H1 (cell line): ENCODE results near the gene DTX4. TPM values are rescaled to one million over a fixed set of nuclear protein-coding genes. Genes with fewer than 3 reads are reported as not detected.

Experiments used
- CTCF ChIA-PET: fragments of 300-600 bp; sonication (Branson Sonifier 250); formaldehyde crosslinking; loops from one replicate; lab custom pipeline; 2021; ENCODE audit not compliant: partially characterized antibody; lab: Charles Lee
- POLR2A ChIA-PET: fragments of 300-600 bp; sonication (Branson Sonifier 250); formaldehyde crosslinking; loops from one replicate; lab custom pipeline; 2021; ENCODE audit warnings: inconsistent platforms; ENCODE audit not compliant: partially characterized antibody; lab: Charles Lee
- DNase-seq, 2 experiments: peaks; one replicate each; pipeline versions ENCODE4 v3.0.0 to v3.0.0-alpha.2; 2010 to 2022; ENCODE audit warnings: low spot score in 2 of 2, low read depth in 1 of 2, mixed read lengths in 1 of 2
- FAIRE-seq: peaks from 2 replicates; lab custom pipeline; 2011; peaks lifted over from hg19 to GRCh38; lab: Jason Lieb, UNC
- H2AFZ ChIP-seq: 2 replicates; pipeline ENCODE4 v1.8.1; 2012; ENCODE audit warnings: low read length, inconsistent platforms
- H2AK5ac ChIP-seq: 2 replicates; pipeline ENCODE4 v1.6.1; 2013; ENCODE audit warnings: low read depth, low read length
- H2BK120ac ChIP-seq: replicated peaks from 2 replicates; pipeline ENCODE3; 2013; ENCODE audit warnings: low read depth, low read length, inconsistent platforms
- H2BK12ac ChIP-seq: 2 replicates; pipeline ENCODE4 v1.6.1; 2013; ENCODE audit warnings: low read depth, low read length
- H2BK15ac ChIP-seq: 2 replicates; pipeline ENCODE4 v1.6.1; 2013; ENCODE audit warnings: low read length
- H2BK20ac ChIP-seq: 2 replicates; pipeline ENCODE4 v1.6.1; 2013; ENCODE audit warnings: low read length
- H2BK5ac ChIP-seq: 2 replicates; pipeline ENCODE4 v1.6.1; 2013; ENCODE audit warnings: low read depth, low read length
- H3K14ac ChIP-seq: 2 replicates; pipeline ENCODE4 v1.6.1; 2013; ENCODE audit warnings: inconsistent platforms; ENCODE audit not compliant: insufficient read length
- H3K18ac ChIP-seq: 2 replicates; pipeline ENCODE4 v1.6.1; 2013; ENCODE audit warnings: low read length; ENCODE audit errors: extremely low read depth
- H3K23ac ChIP-seq: 2 replicates; pipeline ENCODE4 v1.6.1; 2013; ENCODE audit warnings: inconsistent platforms; ENCODE audit not compliant: insufficient read length
- H3K23me2 ChIP-seq: 2 replicates; pipeline ENCODE4 v1.6.1; 2013; ENCODE audit warnings: low read depth, low read length
- H3K27ac ChIP-seq: 2 replicates; pipeline ENCODE4 v1.6.1; 2011; ENCODE audit warnings: low read depth, low read length, inconsistent platforms
- H3K27me3 ChIP-seq, 4 experiments: replicated peaks in 1 of 4; 1 replicate in 1 of 4; 2 replicates in 3 of 4; pipeline versions ENCODE4 v1.6.1 to v1.8.1; 2011 to 2013; ENCODE audit warnings: low read length in 3 of 4, mild to moderate bottlenecking in 3 of 4, inconsistent platforms in 2 of 4, mixed read lengths in 2 of 4, moderate library complexity in 1 of 4; ENCODE audit not compliant: control insufficient read depth in 3 of 4, insufficient read depth in 3 of 4; ENCODE audit errors: extremely low read depth in 1 of 4
- H3K36me3 ChIP-seq, 4 experiments: 2 replicates each; pipeline versions ENCODE4 v1.6.1 to v1.8.1; 2011 to 2013; ENCODE audit warnings: mild to moderate bottlenecking in 4 of 4, low read length in 3 of 4, moderate library complexity in 2 of 4, control low read depth in 1 of 4, inconsistent platforms in 1 of 4; ENCODE audit not compliant: insufficient read depth in 4 of 4, control insufficient read depth in 2 of 4
- H3K4ac ChIP-seq: replicated peaks from 2 replicates; pipeline ENCODE3; 2013; ENCODE audit warnings: low read length, low read depth, mixed read lengths, inconsistent platforms; ENCODE audit not compliant: insufficient read length
- H3K4me1 ChIP-seq, 4 experiments: replicated peaks in 1 of 4; 1 replicate in 1 of 4; 2 replicates in 3 of 4; pipeline versions ENCODE4 v1.6.1 to v1.8.1; 2011 to 2013; ENCODE audit warnings: low read length in 3 of 4, inconsistent platforms in 2 of 4, mixed read lengths in 1 of 4; ENCODE audit not compliant: insufficient read depth in 4 of 4, control insufficient read depth in 3 of 4
- H3K4me2 ChIP-seq, 2 experiments: 2 replicates each; pipeline versions ENCODE4 v1.6.1 to v1.8.1; 2011 to 2013; ENCODE audit warnings: low read depth in 2 of 2, low read length in 2 of 2, control low read depth in 1 of 2, inconsistent platforms in 1 of 2, mild to moderate bottlenecking in 1 of 2; ENCODE audit not compliant: insufficient read depth in 1 of 2
- H3K4me3 ChIP-seq, 4 experiments: fragments of 200-600, 300-600 bp in 1 of 4; sonication (generic), shearing (Covaris generic), sonication (Bioruptor Twin) in 1 of 4; 2 replicates each; pipeline versions ENCODE4 v1.5.1 to v1.8.1; 2011 to 2016; ENCODE audit warnings: low read length in 4 of 4, low read depth in 3 of 4, control low read depth in 2 of 4, inconsistent platforms in 2 of 4, mild to moderate bottlenecking in 2 of 4, mixed read lengths in 1 of 4, moderate library complexity in 1 of 4; ENCODE audit not compliant: insufficient read depth in 2 of 4; ENCODE audit errors: extremely low read depth in 1 of 4
- H3K56ac ChIP-seq: replicated peaks from 2 replicates; pipeline ENCODE3; 2013; ENCODE audit warnings: low read depth, mild to moderate bottlenecking, mixed read lengths, low read length, inconsistent platforms; ENCODE audit not compliant: insufficient read length
- H3K79me1 ChIP-seq: 2 replicates; pipeline ENCODE4 v1.6.1; 2013; ENCODE audit warnings: low read depth, low read length, control low read depth
- H3K79me2 ChIP-seq, 2 experiments: 2 replicates each; pipeline versions ENCODE4 v1.6.1 to v1.8.1; 2012 to 2013; ENCODE audit warnings: low read length in 2 of 2, mild to moderate bottlenecking in 2 of 2, inconsistent platforms in 1 of 2; ENCODE audit not compliant: insufficient read depth in 2 of 2, control insufficient read depth in 1 of 2
- H3K9ac ChIP-seq, 4 experiments: replicated peaks in 1 of 4; 1 replicate in 1 of 4; 2 replicates in 3 of 4; pipeline versions ENCODE4 v1.6.1 to v1.8.1; 2011 to 2013; ENCODE audit warnings: low read depth in 3 of 4, low read length in 3 of 4, control low read depth in 2 of 4, mild to moderate bottlenecking in 2 of 4, moderate library complexity in 2 of 4, inconsistent platforms in 1 of 4; ENCODE audit errors: extremely low read depth in 1 of 4
- H3K9me3 ChIP-seq, 2 experiments: 2 replicates each; pipeline versions ENCODE4 v1.6.1 to v1.8.1; 2012 to 2013; ENCODE audit warnings: mild to moderate bottlenecking in 2 of 2, moderate library complexity in 2 of 2, control low read depth in 1 of 2, inconsistent platforms in 1 of 2, low read depth in 1 of 2, low read length in 1 of 2, mixed read lengths in 1 of 2; ENCODE audit not compliant: insufficient read depth in 2 of 2
- H4K20me1 ChIP-seq, 2 experiments: replicated peaks in 1 of 2; 2 replicates each; pipeline versions ENCODE3 to v1.8.1; 2011 to 2013; ENCODE audit warnings: inconsistent platforms in 2 of 2, low read length in 2 of 2, mild to moderate bottlenecking in 1 of 2; ENCODE audit not compliant: insufficient read depth in 2 of 2, control insufficient read depth in 1 of 2
- H4K5ac ChIP-seq: 2 replicates; pipeline ENCODE4 v1.6.1; 2013; ENCODE audit warnings: low read length, low read depth, mixed read lengths, inconsistent platforms; ENCODE audit not compliant: insufficient read length
- H4K8ac ChIP-seq: 2 replicates; pipeline ENCODE4 v1.8.0; 2013; ENCODE audit warnings: mild to moderate bottlenecking, moderate library complexity, low read length, inconsistent platforms; ENCODE audit not compliant: insufficient read depth; ENCODE audit errors: extremely low read depth
- H4K91ac ChIP-seq: replicated peaks from 2 replicates; pipeline ENCODE3; 2013; ENCODE audit warnings: low read length, mixed read lengths, inconsistent platforms; ENCODE audit not compliant: insufficient read length
- CBX5 ChIP-seq: fragments of 300-800, 300-1000 bp; sonication (generic); IDR thresholded peaks from 2 replicates; pipeline ENCODE4 v1.7.1; 2016; ENCODE audit warnings: antibody characterized with exemption, low read length, low read depth
- CHD2 ChIP-seq: IDR thresholded peaks from 2 replicates; pipeline ENCODE4 v1.6.1; 2012; ENCODE audit warnings: low read length, improper control_type of control experiment
- CTBP2 ChIP-seq: IDR thresholded peaks from 2 replicates; pipeline ENCODE4 v1.7.0; 2011; ENCODE audit warnings: borderline replicate concordance, mild to moderate bottlenecking, moderate library complexity, mixed read lengths, low read length; ENCODE audit not compliant: insufficient read depth, insufficient read length
- JUN ChIP-seq: IDR thresholded peaks from 2 replicates; pipeline ENCODE4 v1.6.1; 2011; ENCODE audit warnings: low read depth, mild to moderate bottlenecking, improper control_type of control experiment, low read length
- KDM1A ChIP-seq: fragments of 200-600, 300-600 bp; sonication (generic); IDR thresholded peaks from 2 replicates; pipeline ENCODE4 v1.7.1; 2016; ENCODE audit warnings: mild to moderate bottlenecking, low read length, borderline replicate concordance
- POLR2AphosphoS5 ChIP-seq: IDR thresholded peaks from 2 replicates; pipeline ENCODE4 v1.6.1; 2011; ENCODE audit warnings: low read depth, low read length
- RBBP5 ChIP-seq: IDR thresholded peaks from 2 replicates; pipeline ENCODE4 v1.7.1; 2012; ENCODE audit warnings: low read depth, mild to moderate bottlenecking, inconsistent platforms, low read length, moderate library complexity, borderline replicate concordance
- SIRT6 ChIP-seq: IDR thresholded peaks from one replicate; pipeline ENCODE4 v1.7.1; 2012; ENCODE audit warnings: low read length, inconsistent platforms
- SP1 ChIP-seq: IDR thresholded peaks from 2 replicates; pipeline ENCODE4 v1.6.1; 2011; ENCODE audit warnings: low read depth, low read length
- SP2 ChIP-seq: IDR thresholded peaks from 2 replicates; pipeline ENCODE4 v1.6.1; 2012; ENCODE audit warnings: mild to moderate bottlenecking, low read length, inconsistent platforms
- ZNF274 ChIP-seq: IDR thresholded peaks from 2 replicates; pipeline ENCODE4 v1.7.0; 2012; ENCODE audit warnings: low read length, borderline replicate concordance; ENCODE audit errors: extremely low read depth
- WGBS, 2 experiments: shearing (Covaris generic) in 1 of 2; methylation state at CpG; one replicate each; pipeline versions ENCODE4 v1.1.6 to v1.1.7; 2013 to 2015; ENCODE audit warnings: low lambda C conversion rate in 2 of 2, mixed read lengths in 2 of 2, inconsistent platforms in 1 of 2, low coverage in 1 of 2, missing lambda C conversion rate in 1 of 2; ENCODE audit not compliant: insufficient replicate concordance in 2 of 2, insufficient coverage in 1 of 2, insufficient read length in 1 of 2; ENCODE audit errors: extremely low coverage in 1 of 2, missing lambda C conversion rate in 1 of 2; 5-methylcytosine and 5-hydroxymethylcytosine counted together
- polyA plus RNA-seq, 7 experiments: library from polyadenylated mRNA; depleted of rRNA in 3 of 7; stranded (reverse) in 5 of 7; unstranded in 2 of 7; fragments of >200 nt in 5 of 7; fragments of 200-250 nt in 2 of 7; gene quantifications; 1 replicate in 5 of 7; 2 replicates in 1 of 7; 4 replicates in 1 of 7; pipeline versions ENCODE4 v1.2.1 to v1.2.3, GENCODE V29; 2011 to 2013; ENCODE audit warnings: missing spikeins in 2 of 7, mixed read lengths in 2 of 7
- total RNA-seq: library from RNA; stranded (reverse); fragmentation: NEBNext Ultra II Directional; extraction: Animal tissue kit (Norgen Biotek cat#: 25700); gene quantifications from 2 replicates; pipeline ENCODE4 v1.2.1, GENCODE V29; 2021

The DTX4 gene
- total and polyA plus RNA-seq, 2 of the 8 experiments (the other 6 are each of a cell fraction or from before 2014, with no cell fraction given) = 5.1 to 18.8 TPM

GRCh38 chr11:59152312-59152951 lies 19.5 kb upstream of the DTX4 start:
- Histone ChIP-seq H3K4me3 (no peak overlapping the region), H2AK5ac (no peak overlapping the region), H3K23ac (no peak overlapping the region), H2BK15ac (no peak overlapping the region), H3K23me2 (no peaks in the 10 kb centered on the region), H4K8ac (no peak overlapping the region), H3K56ac (no peak overlapping the region), H3K4me2 (no peak overlapping the region), H3K36me3 (peaks cover 3 to 21% (median 12%) of the 10 kb centered on the region in 4 experiments), H2AFZ (no peak overlapping the region), H2BK120ac (no peak overlapping the region), H3K9ac (no peak overlapping the region), H3K9me3 (no peaks in the 10 kb centered on the region), H2BK5ac (no peak overlapping the region), H3K79me2 (no peaks in the 10 kb centered on the region), H2BK20ac (no peak overlapping the region), H3K14ac (no peak overlapping the region), H2BK12ac (no peak overlapping the region), H3K18ac (no peak overlapping the region), H4K5ac (no peak overlapping the region), H3K4ac (no peak overlapping the region), H3K27ac (no peak overlapping the region), H4K20me1 (peaks cover 0 to 3% of the 10 kb centered on the region in 2 experiments), H3K79me1 (no peaks in the 10 kb centered on the region), H3K27me3 (no peaks in the 10 kb centered on the region), H3K4me1 (no peaks in the 10 kb centered on the region), H4K91ac (no peak overlapping the region)
- WGBS, 2 experiments = 93% methylated on average over 8 of the region's 8 CpGs; no CpG with 5 or more reads in 1 of the 2 experiments
- no peak for DNase-seq
- POLR2A ChIA-PET = no interaction called here
- CTCF ChIA-PET = interaction anchor here (1.1 to 1.7 kb wide), 2 partner anchors 17 to 497 kb away, joined by 3 to 6 read pairs; no protein-coding TSS in a partner anchor
- FAIRE-seq = no peak
- TF ChIP-seq CBX5 (no peak), JUN (no peak), SIRT6 (no peak), RBBP5 (no peak), SP1 (no peak), CTBP2 (no peak), ZNF274 (no peak), POLR2AphosphoS5 (no peak), KDM1A (no peak), CHD2 (no peak), SP2 (no peak)
